ENCODE results near the gene ITCH.

ITCH gene

DNA sequence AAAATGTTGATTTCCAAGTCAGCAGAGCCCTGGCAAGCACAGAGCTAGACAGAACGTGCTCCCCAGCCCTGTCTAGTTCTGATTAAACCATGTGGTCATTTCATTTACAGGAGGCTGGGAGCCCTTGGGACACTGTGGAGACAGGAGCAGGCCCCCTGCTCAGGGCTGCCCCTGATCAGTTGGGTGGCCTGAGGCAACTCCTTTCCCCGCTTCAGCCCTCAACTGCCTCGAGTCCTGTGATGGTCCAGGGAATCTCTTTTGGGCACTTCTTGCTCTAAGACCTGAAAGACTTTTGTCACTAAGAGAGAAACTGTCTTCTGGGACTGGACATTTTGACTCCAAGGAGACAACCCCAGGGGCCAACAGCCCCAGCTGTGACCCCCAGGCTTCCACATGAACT is 166.7 kb downstream of the ITCH start:
- TF ChIP-seq, protein P1, sequence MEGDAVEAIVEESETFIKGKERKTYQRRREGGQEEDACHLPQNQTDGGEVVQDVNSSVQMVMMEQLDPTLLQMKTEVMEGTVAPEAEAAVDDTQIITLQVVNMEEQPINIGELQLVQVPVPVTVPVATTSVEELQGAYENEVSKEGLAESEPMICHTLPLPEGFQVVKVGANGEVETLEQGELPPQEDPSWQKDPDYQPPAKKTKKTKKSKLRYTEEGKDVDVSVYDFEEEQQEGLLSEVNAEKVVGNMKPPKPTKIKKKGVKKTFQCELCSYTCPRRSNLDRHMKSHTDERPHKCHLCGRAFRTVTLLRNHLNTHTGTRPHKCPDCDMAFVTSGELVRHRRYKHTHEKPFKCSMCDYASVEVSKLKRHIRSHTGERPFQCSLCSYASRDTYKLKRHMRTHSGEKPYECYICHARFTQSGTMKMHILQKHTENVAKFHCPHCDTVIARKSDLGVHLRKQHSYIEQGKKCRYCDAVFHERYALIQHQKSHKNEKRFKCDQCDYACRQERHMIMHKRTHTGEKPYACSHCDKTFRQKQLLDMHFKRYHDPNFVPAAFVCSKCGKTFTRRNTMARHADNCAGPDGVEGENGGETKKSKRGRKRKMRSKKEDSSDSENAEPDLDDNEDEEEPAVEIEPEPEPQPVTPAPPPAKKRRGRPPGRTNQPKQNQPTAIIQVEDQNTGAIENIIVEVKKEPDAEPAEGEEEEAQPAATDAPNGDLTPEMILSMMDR (IDR thresholded peaks at IDR 0.05; ENCODE audit: low read depth, low read length): no peak
- DNase-seq (ENCODE audit: extremely low read depth, low read depth): no peak

DNA sequence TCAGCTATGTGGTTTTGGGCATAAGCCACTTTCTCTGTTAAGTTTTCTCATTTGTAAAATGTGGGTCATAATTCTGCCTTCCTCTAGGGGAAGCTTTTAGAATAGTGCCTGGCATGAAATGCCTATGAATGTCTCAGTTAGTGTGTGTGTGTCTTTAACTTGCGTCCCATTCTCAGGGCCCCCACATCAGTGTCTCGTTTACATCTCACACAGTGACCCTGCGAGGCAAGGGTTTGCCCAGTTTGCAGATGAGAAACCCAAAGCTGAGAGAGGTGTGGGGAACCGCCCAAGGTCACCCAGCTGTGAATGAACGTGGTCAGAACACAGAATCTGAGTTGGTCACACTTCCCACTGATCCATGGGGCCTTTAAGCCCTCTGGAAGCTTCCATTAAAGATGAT is 167.3 kb downstream of the ITCH start:
- TF ChIP-seq, protein P1 (IDR thresholded peaks at IDR 0.05; ENCODE audit: low read depth, low read length): no peak
- no peak for DNase-seq (ENCODE audit: extremely low read depth, low read depth)

DNA sequence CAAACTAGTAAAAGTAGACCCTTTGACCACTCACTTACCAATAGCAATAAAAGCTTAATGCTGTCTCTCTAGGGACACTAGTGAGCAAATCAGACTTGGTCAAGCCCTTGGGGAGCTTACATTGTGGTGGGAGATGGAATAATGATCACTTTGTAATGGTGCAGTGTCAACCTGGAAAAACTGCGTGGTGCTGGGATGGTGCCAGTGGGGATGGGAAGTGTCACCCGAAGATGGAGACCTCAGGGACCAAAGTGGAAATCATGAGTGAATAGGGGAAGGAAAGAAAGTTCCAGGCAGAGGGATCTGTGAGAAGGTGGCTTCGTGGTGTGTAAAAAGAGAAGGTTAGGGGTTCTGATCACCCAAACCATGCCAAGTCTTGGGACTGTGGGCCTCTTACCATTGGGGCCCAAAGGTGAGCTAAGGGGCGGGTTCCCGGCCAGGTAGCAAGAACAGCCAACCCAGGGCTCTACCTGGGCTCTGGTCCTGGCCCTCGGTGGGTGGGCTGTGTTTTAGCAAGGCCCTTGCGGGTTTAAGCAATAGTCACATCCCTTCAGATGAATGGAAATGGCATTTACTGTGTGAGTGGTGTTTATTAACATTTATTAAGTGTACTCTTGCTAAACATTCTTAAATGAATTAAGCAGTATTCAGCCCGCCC is 168.7 kb downstream of the ITCH start:
- TF ChIP-seq, protein P1 (IDR thresholded peaks at IDR 0.05; ENCODE audit: low read depth, low read length): no peak
- DNase-seq (ENCODE audit: extremely low read depth, low read depth): no peak

DNA sequence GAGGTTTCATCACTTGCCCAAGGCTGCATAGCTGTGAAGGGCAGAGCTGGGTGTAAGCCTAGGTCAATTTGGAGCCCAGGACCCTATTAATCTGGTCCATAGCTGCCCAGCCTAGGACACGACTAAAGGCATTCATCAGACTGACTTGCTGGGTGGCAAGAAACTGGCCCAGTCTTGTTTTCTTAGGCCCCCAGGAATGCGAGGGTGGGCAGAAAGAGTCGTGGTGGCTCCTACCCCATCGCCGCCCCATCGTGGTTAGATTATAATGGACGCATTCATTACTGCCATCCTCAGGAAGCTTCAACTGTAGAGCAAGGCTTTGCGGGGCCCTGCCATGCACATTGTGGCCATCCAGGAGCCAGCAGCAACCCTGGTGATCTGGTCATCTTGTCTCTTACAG is 169.2 kb downstream of the ITCH start:
- no peak for DNase-seq (ENCODE audit: extremely low read depth, low read depth)

DNA sequence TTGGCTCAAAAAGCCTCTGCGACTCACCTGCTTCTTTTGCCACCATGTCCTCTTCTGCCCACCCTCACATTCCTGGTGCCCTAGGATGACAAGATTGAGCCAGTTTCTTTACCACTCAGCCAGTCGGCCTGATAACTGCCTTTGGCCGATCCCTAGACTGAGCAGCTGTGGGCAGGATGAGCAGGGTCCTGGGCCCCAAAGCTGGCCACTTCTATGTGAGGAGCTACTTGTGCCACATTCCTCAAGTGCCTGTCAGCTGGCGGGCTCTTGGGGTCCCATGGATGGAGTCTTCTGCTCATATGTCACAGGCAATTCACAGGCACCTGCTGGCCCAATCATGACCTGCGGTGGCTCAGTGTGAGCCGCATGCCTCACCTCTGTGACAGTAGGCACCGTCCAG is 169.7 kb downstream of the ITCH start:
- no peak for DNase-seq (ENCODE audit: extremely low read depth, low read depth)
- TF ChIP-seq, protein P1 (IDR thresholded peaks at IDR 0.05; ENCODE audit: low read depth, low read length): no peak

More for the DNA sequence above, 169.2 kb downstream of the ITCH start:
- TF ChIP-seq, protein P1 (IDR thresholded peaks at IDR 0.05; ENCODE audit: low read depth, low read length): no peak

DNA sequence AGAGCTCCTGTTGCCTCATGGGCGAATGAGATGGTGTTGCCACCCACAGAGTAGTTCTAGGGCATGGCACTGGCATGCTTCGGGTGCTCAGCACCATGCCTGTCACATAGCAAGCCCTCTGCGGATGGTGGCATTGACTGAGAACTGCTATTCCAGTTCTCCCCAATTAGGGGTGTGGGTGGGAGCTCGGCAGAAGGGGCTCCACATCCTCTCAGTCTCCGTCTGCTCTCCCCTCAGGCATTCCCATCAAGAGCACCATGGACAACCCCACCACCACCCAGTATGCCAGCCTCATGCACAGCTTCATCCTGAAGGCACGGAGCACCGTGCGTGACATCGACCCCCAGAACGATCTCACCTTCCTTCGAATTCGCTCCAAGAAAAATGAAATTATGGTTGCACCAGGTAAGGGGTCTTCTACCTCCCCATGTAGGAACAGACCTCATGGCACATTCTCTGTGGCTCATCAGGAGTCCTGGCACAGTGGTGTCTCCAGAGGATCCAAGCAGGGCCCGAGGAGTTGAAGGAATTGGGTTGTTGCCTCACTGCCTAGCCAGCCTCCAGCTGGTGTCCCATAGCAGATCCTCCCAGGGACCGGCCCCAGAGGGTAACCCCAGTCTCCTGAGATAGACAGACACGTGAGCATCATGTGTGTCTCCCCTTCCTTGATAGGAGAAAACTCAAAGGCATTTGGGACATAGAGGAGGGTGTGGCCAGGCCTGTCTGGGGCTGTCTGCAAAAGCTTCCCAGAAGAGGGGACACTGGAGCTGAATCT is 171.5 kb downstream of the ITCH start:
- DNase-seq (ENCODE audit: extremely low read depth, low read depth): no peak
- TF ChIP-seq, protein P1 (IDR thresholded peaks at IDR 0.05; ENCODE audit: low read depth, low read length): no peak

DNA sequence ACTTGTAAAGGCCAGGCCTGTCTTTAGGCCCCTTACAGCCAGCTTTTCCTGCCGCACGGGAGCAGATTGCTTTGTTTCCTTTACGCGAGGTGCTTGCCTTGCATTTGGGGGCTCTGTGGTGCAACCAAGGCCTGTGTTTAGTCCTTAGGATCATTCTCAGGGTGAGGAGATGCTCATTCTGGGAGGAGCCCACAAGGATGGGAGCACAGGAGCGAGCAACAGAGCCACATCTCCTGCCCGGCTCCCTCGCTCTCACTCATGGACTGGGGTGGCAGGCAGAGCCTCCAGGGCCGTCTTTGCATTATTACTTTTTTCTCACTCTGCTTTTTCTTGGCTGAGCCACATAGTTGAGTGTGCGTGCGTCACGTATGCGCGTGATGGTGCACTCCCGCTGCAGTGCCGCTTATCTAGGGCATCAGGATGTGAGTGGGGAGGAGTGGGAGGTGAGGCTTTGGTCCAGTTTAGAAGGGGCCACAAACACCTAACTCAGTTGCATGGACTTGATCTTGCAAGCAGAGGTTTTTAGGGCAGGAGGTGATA is 172.3 kb downstream of the ITCH start:
- DNase-seq (ENCODE audit: extremely low read depth, low read depth): no peak
- TF ChIP-seq, protein P1 (IDR thresholded peaks at IDR 0.05; ENCODE audit: low read depth, low read length): no peak

Data from AG09319 (cell line).